ENCODE results near the gene PPP4R2.

- TF ChIP-seq CTCF (IDR thresholded peaks at IDR 0.05) (no peak), POLR2A (IDR thresholded peaks at IDR 0.05) (no peak), POLR2AphosphoS5 (IDR thresholded peaks at IDR 0.05) (no peak), EP300 (IDR thresholded peaks at IDR 0.05) (no peak)
Measured at GRCh38 chr3:73028803-73029202, 32.2 kb downstream of the PPP4R2 start.

Data from gastroesophageal sphincter (tissue), 3 donors.